K562 (cell line): ENCODE results near the gene VEGFB. TPM values are rescaled to one million over a fixed set of nuclear protein-coding genes. Genes with fewer than 3 reads are reported as not detected.

ENCODE experiments used
- ERF ChIP-seq: fragments of 450-650 bp; formaldehyde crosslinking; IDR thresholded peaks from 2 replicates; pipeline ENCODE4 v1.4.0; 2020; ENCODE audit warnings: mild to moderate bottlenecking, mixed read lengths
- HLTF ChIP-seq: fragments of 450-650 bp; IDR thresholded peaks from 2 replicates; pipeline ENCODE4 v1.6.1; 2016
- KLF1 ChIP-seq: fragments of 450-650 bp; IDR thresholded peaks from 2 replicates; pipeline ENCODE4 v1.6.1; 2016; ENCODE audit warnings: missing genetic modification characterization, missing compliant biosample characterization
- KLF16 ChIP-seq: IDR thresholded peaks from 2 replicates; pipeline ENCODE4 v1.6.1; 2016; ENCODE audit warnings: antibody characterized with exemption
- NR2C2 ChIP-seq, 2 experiments: fragments of 200-800 bp in 1 of 2; sonication (Bioruptor generic) in 1 of 2; sonication (generic) in 1 of 2; formaldehyde crosslinking in 1 of 2; IDR thresholded peaks; 2 replicates each; pipeline versions ENCODE4 v1.6.1 to v1.8.0; 2016 to 2022; ENCODE audit warnings: mild to moderate bottlenecking in 1 of 2, missing compliant biosample characterization in 1 of 2, missing genetic modification characterization in 1 of 2, missing genetic modification reagents in 1 of 2
- PHTF2 ChIP-seq: fragments of 250-450 bp; sonication (Bioruptor Pico); IDR thresholded peaks from 2 replicates; pipeline ENCODE4 v1.5.0; 2021; ENCODE audit warnings: mild to moderate bottlenecking
- SMARCE1 ChIP-seq: fragments of 450-650 bp; IDR thresholded peaks from 2 replicates; pipeline ENCODE4 v1.7.1; 2016; ENCODE audit warnings: mild to moderate bottlenecking
- TAF7 ChIP-seq: fragments of 450-650 bp; IDR thresholded peaks from 2 replicates; pipeline ENCODE4 v1.6.1; 2016; ENCODE audit warnings: missing genetic modification characterization, missing compliant biosample characterization
- TFAM ChIP-seq: fragments of 250-450 bp; sonication (Bioruptor Pico); conservative IDR thresholded peaks from 2 replicates; pipeline ENCODE4 v1.5.0; 2021; ENCODE audit warnings: mild to moderate bottlenecking, moderate library complexity
- TRIM24 ChIP-seq, 2 experiments: fragments of 450-650 bp; IDR thresholded peaks; 2 replicates each; pipeline ENCODE4 v1.6.1; 2016
- polyA plus RNA-seq, 8 experiments: library from polyadenylated mRNA; depleted of rRNA in 4 of 8; stranded (reverse) in 5 of 8; unstranded in 3 of 8; fragments of >200 nt; fragmentation: Nextera tagmentation in 2 of 8; fragmentation: Illumina TruSeq in 1 of 8; extraction: Ambion mirVana in 2 of 8; extraction: Trizol in 1 of 8; gene quantifications; 2 replicates each; pipeline versions ENCODE4 v1.2.1 to v1.2.3, GENCODE V29; 2011 to 2014; ENCODE audit warnings: inconsistent platforms in 1 of 8, missing spikeins in 1 of 8
- total RNA-seq, 7 experiments: library from RNA; depleted of rRNA in 6 of 7; stranded (reverse); fragments of >200 nt in 6 of 7; fragmentation: Illumina TruSeq in 2 of 7; extraction: Trizol in 2 of 7; gene quantifications; 2 replicates each; pipeline versions ENCODE4 v1.2.1 to v1.2.3, GENCODE V29; 2011 to 2021; ENCODE audit warnings: low replicate concordance in 1 of 7
- TF ChIP-seq, protein P1 (sequence below): sonication (generic); formaldehyde crosslinking; IDR thresholded peaks from 2 replicates; pipeline ENCODE4 v1.8.1; 2022; ENCODE audit warnings: missing genetic modification reagents
- TF ChIP-seq, protein P2 (sequence below), 3 experiments: fragments of 200-800 bp in 1 of 3; sonication (Bioruptor generic) in 1 of 3; sonication (generic) in 1 of 3; formaldehyde crosslinking in 1 of 3; IDR thresholded peaks; 2 replicates each; pipeline versions ENCODE4 v1.6.1 to v1.8.0; 2016 to 2022; ENCODE audit warnings: mild to moderate bottlenecking in 2 of 3, missing compliant biosample characterization in 2 of 3, missing genetic modification characterization in 2 of 3, missing genetic modification reagents in 1 of 3
- TF ChIP-seq, protein P3 (sequence below): sonication (generic); formaldehyde crosslinking; IDR thresholded peaks from 2 replicates; pipeline ENCODE4 v1.8.0; 2023; ENCODE audit warnings: missing genetic modification reagents, mild to moderate bottlenecking, borderline replicate concordance
- TF ChIP-seq, protein P4 (sequence below): fragments of 250-450 bp; sonication (Bioruptor Pico); IDR thresholded peaks from 2 replicates; pipeline ENCODE4 v1.5.0; 2022; ENCODE audit warnings: mild to moderate bottlenecking
- TF ChIP-seq, protein P5 (sequence below), 2 experiments: IDR thresholded peaks; 2 replicates each; pipeline ENCODE4 v1.6.1; 2012; ENCODE audit warnings: improper control_type of control experiment in 2 of 2, low read depth in 2 of 2, low read length in 2 of 2, borderline replicate concordance in 1 of 2

VEGFB gene
- total and polyA plus RNA-seq, 9 of the 15 experiments (the other 6 are each of a cell fraction or from before 2014, with no cell fraction given) = 11.0 to 83.4 (median 25.7) TPM

DNA sequence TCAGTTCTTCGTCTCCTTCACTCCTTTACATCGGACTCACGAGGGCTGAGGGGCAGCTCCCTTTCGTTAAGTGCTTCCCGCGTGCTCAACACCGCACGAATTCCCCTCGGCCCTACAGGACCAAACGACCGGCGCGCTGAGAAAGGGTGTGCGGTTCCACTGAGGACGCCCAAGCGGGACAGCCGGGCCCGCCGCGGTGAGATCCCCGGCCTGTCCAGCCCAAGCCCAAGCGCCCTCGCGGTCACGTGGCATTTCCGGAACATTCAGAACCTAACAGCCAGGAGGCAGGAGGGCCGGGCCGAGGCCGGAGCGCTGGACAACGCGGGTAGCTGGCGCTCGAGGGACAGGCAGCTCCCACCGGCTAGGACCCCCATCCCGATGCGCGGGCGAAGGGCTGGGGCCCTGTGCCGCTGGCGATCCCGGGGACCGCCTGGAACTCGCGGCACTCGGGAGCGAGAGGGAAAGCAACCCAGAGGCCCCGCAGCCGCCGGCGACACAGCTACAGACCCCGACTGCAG lies 49.1 kb upstream of the VEGFB start (continued):
- TF ChIP-seq, protein P1, sequence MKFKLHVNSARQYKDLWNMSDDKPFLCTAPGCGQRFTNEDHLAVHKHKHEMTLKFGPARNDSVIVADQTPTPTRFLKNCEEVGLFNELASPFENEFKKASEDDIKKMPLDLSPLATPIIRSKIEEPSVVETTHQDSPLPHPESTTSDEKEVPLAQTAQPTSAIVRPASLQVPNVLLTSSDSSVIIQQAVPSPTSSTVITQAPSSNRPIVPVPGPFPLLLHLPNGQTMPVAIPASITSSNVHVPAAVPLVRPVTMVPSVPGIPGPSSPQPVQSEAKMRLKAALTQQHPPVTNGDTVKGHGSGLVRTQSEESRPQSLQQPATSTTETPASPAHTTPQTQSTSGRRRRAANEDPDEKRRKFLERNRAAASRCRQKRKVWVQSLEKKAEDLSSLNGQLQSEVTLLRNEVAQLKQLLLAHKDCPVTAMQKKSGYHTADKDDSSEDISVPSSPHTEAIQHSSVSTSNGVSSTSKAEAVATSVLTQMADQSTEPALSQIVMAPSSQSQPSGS (CRISPR knock-in tag) = no peak
- TF ChIP-seq NR2C2 (CRISPR knock-in tag; IDR thresholded peaks at IDR 0.05) = peak; percentile 62
- peak; percentile 62 for TF ChIP-seq NR2C2 (tag; IDR thresholded peaks at IDR 0.05)
- no peak for TF ChIP-seq KLF16
- no peak for TF ChIP-seq HLTF
- peak; percentile 72; the same call in 1 of the 2 replicates for TF ChIP-seq PHTF2
- no peak for TF ChIP-seq TRIM24 (IDR thresholded peaks at IDR 0.05)
- peak; percentile 91 for TF ChIP-seq KLF1 (tag)
- TF ChIP-seq, protein P2, sequence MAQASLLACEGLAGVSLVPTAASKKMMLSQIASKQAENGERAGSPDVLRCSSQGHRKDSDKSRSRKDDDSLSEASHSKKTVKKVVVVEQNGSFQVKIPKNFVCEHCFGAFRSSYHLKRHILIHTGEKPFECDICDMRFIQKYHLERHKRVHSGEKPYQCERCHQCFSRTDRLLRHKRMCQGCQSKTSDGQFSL (CRISPR knock-in tag; IDR thresholded peaks at IDR 0.05) = 0 out of 2 replicates have a peak, but pooled peaks have one; percentile 27
- TF ChIP-seq, protein P2 (tag; IDR thresholded peaks at IDR 0.05) = no peak
- peak; percentile 82 for TF ChIP-seq TAF7 (tag)
- TF ChIP-seq, protein P3, sequence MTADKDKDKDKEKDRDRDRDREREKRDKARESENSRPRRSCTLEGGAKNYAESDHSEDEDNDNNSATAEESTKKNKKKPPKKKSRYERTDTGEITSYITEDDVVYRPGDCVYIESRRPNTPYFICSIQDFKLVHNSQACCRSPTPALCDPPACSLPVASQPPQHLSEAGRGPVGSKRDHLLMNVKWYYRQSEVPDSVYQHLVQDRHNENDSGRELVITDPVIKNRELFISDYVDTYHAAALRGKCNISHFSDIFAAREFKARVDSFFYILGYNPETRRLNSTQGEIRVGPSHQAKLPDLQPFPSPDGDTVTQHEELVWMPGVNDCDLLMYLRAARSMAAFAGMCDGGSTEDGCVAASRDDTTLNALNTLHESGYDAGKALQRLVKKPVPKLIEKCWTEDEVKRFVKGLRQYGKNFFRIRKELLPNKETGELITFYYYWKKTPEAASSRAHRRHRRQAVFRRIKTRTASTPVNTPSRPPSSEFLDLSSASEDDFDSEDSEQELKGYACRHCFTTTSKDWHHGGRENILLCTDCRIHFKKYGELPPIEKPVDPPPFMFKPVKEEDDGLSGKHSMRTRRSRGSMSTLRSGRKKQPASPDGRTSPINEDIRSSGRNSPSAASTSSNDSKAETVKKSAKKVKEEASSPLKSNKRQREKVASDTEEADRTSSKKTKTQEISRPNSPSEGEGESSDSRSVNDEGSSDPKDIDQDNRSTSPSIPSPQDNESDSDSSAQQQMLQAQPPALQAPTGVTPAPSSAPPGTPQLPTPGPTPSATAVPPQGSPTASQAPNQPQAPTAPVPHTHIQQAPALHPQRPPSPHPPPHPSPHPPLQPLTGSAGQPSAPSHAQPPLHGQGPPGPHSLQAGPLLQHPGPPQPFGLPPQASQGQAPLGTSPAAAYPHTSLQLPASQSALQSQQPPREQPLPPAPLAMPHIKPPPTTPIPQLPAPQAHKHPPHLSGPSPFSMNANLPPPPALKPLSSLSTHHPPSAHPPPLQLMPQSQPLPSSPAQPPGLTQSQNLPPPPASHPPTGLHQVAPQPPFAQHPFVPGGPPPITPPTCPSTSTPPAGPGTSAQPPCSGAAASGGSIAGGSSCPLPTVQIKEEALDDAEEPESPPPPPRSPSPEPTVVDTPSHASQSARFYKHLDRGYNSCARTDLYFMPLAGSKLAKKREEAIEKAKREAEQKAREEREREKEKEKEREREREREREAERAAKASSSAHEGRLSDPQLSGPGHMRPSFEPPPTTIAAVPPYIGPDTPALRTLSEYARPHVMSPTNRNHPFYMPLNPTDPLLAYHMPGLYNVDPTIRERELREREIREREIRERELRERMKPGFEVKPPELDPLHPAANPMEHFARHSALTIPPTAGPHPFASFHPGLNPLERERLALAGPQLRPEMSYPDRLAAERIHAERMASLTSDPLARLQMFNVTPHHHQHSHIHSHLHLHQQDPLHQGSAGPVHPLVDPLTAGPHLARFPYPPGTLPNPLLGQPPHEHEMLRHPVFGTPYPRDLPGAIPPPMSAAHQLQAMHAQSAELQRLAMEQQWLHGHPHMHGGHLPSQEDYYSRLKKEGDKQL (CRISPR knock-in tag) = 0 out of 2 replicates have a peak, but pooled peaks have one; percentile 33
- TF ChIP-seq SMARCE1 = peak; percentile 38; the same call in 1 of the 2 replicates
- TF ChIP-seq, protein P4, sequence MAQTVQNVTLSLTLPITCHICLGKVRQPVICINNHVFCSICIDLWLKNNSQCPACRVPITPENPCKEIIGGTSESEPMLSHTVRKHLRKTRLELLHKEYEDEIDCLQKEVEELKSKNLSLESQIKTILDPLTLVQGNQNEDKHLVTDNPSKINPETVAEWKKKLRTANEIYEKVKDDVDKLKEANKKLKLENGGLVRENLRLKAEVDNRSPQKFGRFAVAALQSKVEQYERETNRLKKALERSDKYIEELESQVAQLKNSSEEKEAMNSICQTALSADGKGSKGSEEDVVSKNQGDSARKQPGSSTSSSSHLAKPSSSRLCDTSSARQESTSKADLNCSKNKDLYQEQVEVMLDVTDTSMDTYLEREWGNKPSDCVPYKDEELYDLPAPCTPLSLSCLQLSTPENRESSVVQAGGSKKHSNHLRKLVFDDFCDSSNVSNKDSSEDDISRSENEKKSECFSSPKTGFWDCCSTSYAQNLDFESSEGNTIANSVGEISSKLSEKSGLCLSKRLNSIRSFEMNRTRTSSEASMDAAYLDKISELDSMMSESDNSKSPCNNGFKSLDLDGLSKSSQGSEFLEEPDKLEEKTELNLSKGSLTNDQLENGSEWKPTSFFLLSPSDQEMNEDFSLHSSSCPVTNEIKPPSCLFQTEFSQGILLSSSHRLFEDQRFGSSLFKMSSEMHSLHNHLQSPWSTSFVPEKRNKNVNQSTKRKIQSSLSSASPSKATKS (CRISPR knock-in tag) = no peak
- TF ChIP-seq TFAM = no peak
- 0 out of 2 replicates have a peak, but pooled peaks have one; percentile 67 for TF ChIP-seq ERF (CRISPR knock-in tag)
- TF ChIP-seq, protein P5, sequence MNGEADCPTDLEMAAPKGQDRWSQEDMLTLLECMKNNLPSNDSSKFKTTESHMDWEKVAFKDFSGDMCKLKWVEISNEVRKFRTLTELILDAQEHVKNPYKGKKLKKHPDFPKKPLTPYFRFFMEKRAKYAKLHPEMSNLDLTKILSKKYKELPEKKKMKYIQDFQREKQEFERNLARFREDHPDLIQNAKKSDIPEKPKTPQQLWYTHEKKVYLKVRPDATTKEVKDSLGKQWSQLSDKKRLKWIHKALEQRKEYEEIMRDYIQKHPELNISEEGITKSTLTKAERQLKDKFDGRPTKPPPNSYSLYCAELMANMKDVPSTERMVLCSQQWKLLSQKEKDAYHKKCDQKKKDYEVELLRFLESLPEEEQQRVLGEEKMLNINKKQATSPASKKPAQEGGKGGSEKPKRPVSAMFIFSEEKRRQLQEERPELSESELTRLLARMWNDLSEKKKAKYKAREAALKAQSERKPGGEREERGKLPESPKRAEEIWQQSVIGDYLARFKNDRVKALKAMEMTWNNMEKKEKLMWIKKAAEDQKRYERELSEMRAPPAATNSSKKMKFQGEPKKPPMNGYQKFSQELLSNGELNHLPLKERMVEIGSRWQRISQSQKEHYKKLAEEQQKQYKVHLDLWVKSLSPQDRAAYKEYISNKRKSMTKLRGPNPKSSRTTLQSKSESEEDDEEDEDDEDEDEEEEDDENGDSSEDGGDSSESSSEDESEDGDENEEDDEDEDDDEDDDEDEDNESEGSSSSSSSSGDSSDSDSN (IDR thresholded peaks at IDR 0.05; ENCODE audit: borderline replicate concordance in 1 of 2, low read depth in 2 of 2, low read length in 2 of 2) = peak; percentile 59 to 76; a peak in 1 of 4 replicates
